ENCODE data around the gene CHP2. TPM values are rescaled to one million over a fixed set of nuclear protein-coding genes. Genes with fewer than 3 reads are reported as not detected.

CHP2 gene
- total RNA-seq, 2 experiments from 2014 or later, result not detected

GRCh38 chr16:23801378-23801777 lies 46.6 kb downstream of the CHP2 start:
- POLR2A ChIA-PET, result no interaction called here
- CTCF ChIA-PET, result interaction anchor here (0.9 to 9.2 kb wide), 9 partner anchors 62 to 704 kb away, joined by 3 to 276 read pairs (median 7); no protein-coding TSS in a partner anchor
- H3K4me3 Mint-ChIP-seq, result no peak overlapping the region
- H3K9me3 Mint-ChIP-seq, result no peaks in the 10 kb centered on the region
- no peak overlapping the region for H3K27ac Mint-ChIP-seq
- H3K4me1 Mint-ChIP-seq, result peaks cover 14% of the 10 kb centered on the region
- no peaks in the 10 kb centered on the region for H3K36me3 Mint-ChIP-seq (ENCODE audit: low read depth)
- peaks cover 8% of the 10 kb centered on the region for H3K27me3 Mint-ChIP-seq
- peak; percentile 78 for DNase-seq

- H3K4me1 Mint-ChIP-seq, result peaks cover 14% of the 10 kb centered on the region
- H3K27me3 Mint-ChIP-seq, result peaks cover 15% of the 10 kb centered on the region
- H3K9me3 Mint-ChIP-seq, result no peaks in the 10 kb centered on the region
- no peak overlapping the region for H3K4me3 Mint-ChIP-seq
- POLR2A ChIA-PET, result interaction anchor here (1.6 kb wide), 2 partner anchors 39 to 207 kb away, joined by 7 to 11 read pairs; no protein-coding TSS in a partner anchor
- CTCF ChIA-PET, result interaction anchor here (0.6 to 9.2 kb wide), 29 partner anchors 9 to 721 kb away, joined by 3 to 276 read pairs (median 4); partner anchors contain the start of gene PRKCB
- no peak for DNase-seq
- H3K36me3 Mint-ChIP-seq (ENCODE audit: low read depth), result no peaks in the 10 kb centered on the region
- H3K27ac Mint-ChIP-seq, result no peak overlapping the region
Measured at GRCh38 chr16:23802776-23803175, 48.0 kb downstream of the CHP2 start.

GRCh38 chr16:23803591-23804123 lies 48.8 kb downstream of the CHP2 start:
- Mint-ChIP-seq H3K4me3 (no peak overlapping the region), H3K27ac (no peak overlapping the region), H3K27me3 (peaks cover 13% of the 10 kb centered on the region), H3K36me3 (ENCODE audit: low read depth) (no peaks in the 10 kb centered on the region), H3K4me1 (peaks cover 14% of the 10 kb centered on the region), H3K9me3 (no peaks in the 10 kb centered on the region)
- peak; percentile 77 for DNase-seq
- POLR2A ChIA-PET, result interaction anchor here (1.0 to 2.1 kb wide), 5 partner anchors 30 to 232 kb away, joined by 3 to 11 read pairs (median 7); no protein-coding TSS in a partner anchor
- CTCF ChIA-PET, result interaction anchor here (0.6 to 9.2 kb wide), 39 partner anchors 8 to 720 kb away, joined by 3 to 276 read pairs (median 4); partner anchors contain the start of gene PRKCB

- no peaks in the 10 kb centered on the region for H3K36me3 Mint-ChIP-seq (ENCODE audit: low read depth)
- ChIA-PET POLR2A (no interaction called here), CTCF (interaction anchor here (1.0 to 9.2 kb wide), 4 partner anchors 29 to 230 kb away, joined by 3 to 276 read pairs (median 4); partner anchors contain the start of gene PRKCB)
- peaks cover 12% of the 10 kb centered on the region for H3K4me1 Mint-ChIP-seq
- no peak overlapping the region for H3K27ac Mint-ChIP-seq
- no peaks in the 10 kb centered on the region for H3K9me3 Mint-ChIP-seq
- no peak for DNase-seq
- H3K27me3 Mint-ChIP-seq, result peaks cover 28% of the 10 kb centered on the region
- no peak overlapping the region for H3K4me3 Mint-ChIP-seq
Measured at GRCh38 chr16:23807028-23807427, 52.2 kb downstream of the CHP2 start.

Other genes starting within 250 kb of the CHP2 start
- gene GGA2, start 244.5 kb upstream of the CHP2 start, total RNA-seq, result 10 to 100 TPM; 95.3 to 97.8 TPM
- gene EARS2, start 197.7 kb upstream of the CHP2 start, total RNA-seq, result 10 to 100 TPM in 1 of 2 experiments, 1 to 10 TPM in 1; 9.3 to 11.0 TPM
- 10 to 100 TPM; 36.6 to 39.7 TPM for gene UBFD1, start 197.3 kb upstream of the CHP2 start, total RNA-seq
- gene NDUFAB1, start 158.7 kb upstream of the CHP2 start, total RNA-seq, result 10 to 100 TPM; 79.8 to 81.1 TPM
- 10 to 100 TPM; 16.8 to 17.0 TPM for gene PALB2, start 113.7 kb upstream of the CHP2 start, total RNA-seq
- 10 to 100 TPM; 64.9 to 68.8 TPM for gene DCTN5, start 113.6 kb upstream of the CHP2 start, total RNA-seq
- gene PLK1, start 76.1 kb upstream of the CHP2 start, total RNA-seq, result 100 to 1,000 TPM; 102 to 104 TPM
- not detected for gene ERN2, start 41.8 kb upstream of the CHP2 start, total RNA-seq
- gene PRKCB, start 81.0 kb downstream of the CHP2 start, total RNA-seq, result 10 to 100 TPM; 77.3 to 81.4 TPM

Measured in activated CD4-positive, alpha-beta memory T cell treated with anti-CD3 and anti-CD28 coated beads, Interleukin-2, amount 10 ng/mL, durations not matched to agents 7 days and 5 days (primary cell).